Measurements from ENCODE around the gene GNAI3.
A peak's percentile ranks its signal among the peaks of the same experiment; 100 is the strongest.

GNAI3 gene

DNA sequence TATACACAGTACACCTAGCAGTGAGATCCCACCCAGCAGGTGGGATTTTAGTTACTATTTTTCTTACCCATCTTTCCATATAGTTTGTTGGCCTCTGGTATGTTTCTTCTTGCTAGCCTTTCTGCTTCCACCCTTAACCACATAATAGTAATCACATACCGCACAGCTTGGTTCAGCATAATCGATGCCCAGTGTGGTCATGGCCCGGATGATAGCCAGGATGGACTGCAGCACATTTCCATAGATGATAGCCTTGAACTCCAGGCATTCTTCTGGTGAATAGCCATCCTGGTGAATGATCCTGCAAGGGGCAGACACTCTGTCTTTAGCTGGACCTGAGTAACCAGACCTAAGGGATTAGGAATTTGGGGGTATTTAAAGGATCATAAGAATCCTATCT, 61.5 kb downstream of the GNAI3 start:
- TF ChIP-seq CEBPB (IDR thresholded peaks at IDR 0.05): no peak
- TF ChIP-seq, protein P1, sequence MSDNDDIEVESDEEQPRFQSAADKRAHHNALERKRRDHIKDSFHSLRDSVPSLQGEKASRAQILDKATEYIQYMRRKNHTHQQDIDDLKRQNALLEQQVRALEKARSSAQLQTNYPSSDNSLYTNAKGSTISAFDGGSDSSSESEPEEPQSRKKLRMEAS (IDR thresholded peaks at IDR 0.05): no peak
- no peak for TF ChIP-seq USF1 (IDR thresholded peaks at IDR 0.05)
- no peak for TF ChIP-seq FOXM1 (IDR thresholded peaks at IDR 0.05; ENCODE audit: borderline replicate concordance, low read depth)
- TF ChIP-seq YY1 (IDR thresholded peaks at IDR 0.05; ENCODE audit: low read depth): no peak
- TF ChIP-seq EGR1 (IDR thresholded peaks at IDR 0.05): no peak
- TF ChIP-seq REST (IDR thresholded peaks at IDR 0.05; ENCODE audit: low read depth): no peak
- no peak for TF ChIP-seq EP300 (IDR thresholded peaks at IDR 0.05; ENCODE audit: borderline replicate concordance)
- no peak for TF ChIP-seq TCF12 (IDR thresholded peaks at IDR 0.05; ENCODE audit: low read depth)

- TF ChIP-seq TEAD4 (IDR thresholded peaks at IDR 0.05) (peak; percentile 68), EP300 (IDR thresholded peaks at IDR 0.05; ENCODE audit: borderline replicate concordance) (no peak)
Measured at GRCh38 chr1:109610609-109611307, 62.3 kb downstream of the GNAI3 start.

DNA sequence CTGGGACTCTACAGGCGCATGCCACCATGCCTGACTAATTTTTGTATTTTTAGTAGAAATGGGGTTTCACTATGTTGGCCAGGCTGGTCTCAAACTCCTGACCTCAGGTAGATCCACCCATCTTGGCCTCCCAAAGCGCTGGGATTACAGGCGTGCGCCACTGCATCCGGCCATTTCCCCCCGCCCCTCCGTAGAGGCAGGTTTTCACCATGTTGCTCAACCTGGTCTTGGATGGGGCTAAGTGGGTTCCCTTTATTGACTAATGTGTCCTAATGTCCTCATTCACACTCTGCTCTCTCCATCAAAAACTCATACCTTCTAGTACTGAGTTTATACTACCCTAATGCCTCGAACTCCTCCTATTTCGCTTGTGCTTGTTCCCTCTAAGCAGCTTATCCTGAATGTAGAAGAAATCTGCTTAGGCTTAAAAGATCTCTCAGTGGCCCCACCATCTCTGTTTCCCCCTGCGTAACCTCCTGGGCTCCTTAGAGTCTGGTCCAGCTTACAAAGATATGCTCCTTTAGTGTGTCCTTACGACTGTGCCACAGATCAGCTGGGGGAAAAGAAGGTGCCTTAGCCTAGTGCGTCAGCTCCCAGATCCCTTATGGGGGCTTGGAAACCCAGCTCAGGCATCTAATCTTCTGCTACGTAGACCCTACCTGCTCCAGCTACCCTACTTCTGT, 63.0 kb downstream of the GNAI3 start:
- no peak for TF ChIP-seq FOXM1 (IDR thresholded peaks at IDR 0.05; ENCODE audit: borderline replicate concordance, low read depth)
- TF ChIP-seq NFIC (IDR thresholded peaks at IDR 0.05): no peak
- TF ChIP-seq YY1 (IDR thresholded peaks at IDR 0.05; ENCODE audit: low read depth): no peak

GRCh38 chr1:109613361-109614147, 65.1 kb downstream of the GNAI3 start:
- TF ChIP-seq CEBPB (IDR thresholded peaks at IDR 0.05) (no peak), TCF12 (IDR thresholded peaks at IDR 0.05; ENCODE audit: low read depth) (no peak), TEAD4 (IDR thresholded peaks at IDR 0.05) (no peak), YY1 (IDR thresholded peaks at IDR 0.05; ENCODE audit: low read depth) (no peak), USF1 (IDR thresholded peaks at IDR 0.05) (no peak), CREB1 (IDR thresholded peaks at IDR 0.05; ENCODE audit: low read depth) (no peak), NFIC (IDR thresholded peaks at IDR 0.05) (no peak), EGR1 (IDR thresholded peaks at IDR 0.05) (no peak), TAF1 (IDR thresholded peaks at IDR 0.05; ENCODE audit: low read depth) (no peak), REST (IDR thresholded peaks at IDR 0.05; ENCODE audit: low read depth) (no peak), RAD21 (IDR thresholded peaks at IDR 0.05; ENCODE audit: low read depth) (no peak), ZBTB7A (IDR thresholded peaks at IDR 0.05; ENCODE audit: low read depth) (no peak), EP300 (IDR thresholded peaks at IDR 0.05; ENCODE audit: borderline replicate concordance) (no peak), FOXM1 (IDR thresholded peaks at IDR 0.05; ENCODE audit: borderline replicate concordance, low read depth) (no peak)
- TF ChIP-seq, protein P1 (IDR thresholded peaks at IDR 0.05): no peak

GRCh38 chr1:109615879-109616278, 67.5 kb downstream of the GNAI3 start:
- TF ChIP-seq TEAD4 (IDR thresholded peaks at IDR 0.05) (no peak), TAF1 (IDR thresholded peaks at IDR 0.05; ENCODE audit: low read depth) (no peak), REST (IDR thresholded peaks at IDR 0.05; ENCODE audit: low read depth) (no peak), EP300 (IDR thresholded peaks at IDR 0.05; ENCODE audit: borderline replicate concordance) (no peak), RAD21 (IDR thresholded peaks at IDR 0.05; ENCODE audit: low read depth) (no peak), TCF12 (IDR thresholded peaks at IDR 0.05; ENCODE audit: low read depth) (no peak), CREB1 (IDR thresholded peaks at IDR 0.05; ENCODE audit: low read depth) (no peak), ZBTB7A (IDR thresholded peaks at IDR 0.05; ENCODE audit: low read depth) (no peak), USF1 (IDR thresholded peaks at IDR 0.05) (no peak), CEBPB (IDR thresholded peaks at IDR 0.05) (no peak), NFIC (IDR thresholded peaks at IDR 0.05) (no peak)
- TF ChIP-seq, protein P1 (IDR thresholded peaks at IDR 0.05): no peak

All from Ishikawa (cell line).